Measurements from ENCODE around the gene EMILIN2.
"Not testable (repeated sequence)": the region's sequence is repeated elsewhere in the genome, so short reads cannot be mapped to it uniquely, and the experiment has no call there.

DNA sequence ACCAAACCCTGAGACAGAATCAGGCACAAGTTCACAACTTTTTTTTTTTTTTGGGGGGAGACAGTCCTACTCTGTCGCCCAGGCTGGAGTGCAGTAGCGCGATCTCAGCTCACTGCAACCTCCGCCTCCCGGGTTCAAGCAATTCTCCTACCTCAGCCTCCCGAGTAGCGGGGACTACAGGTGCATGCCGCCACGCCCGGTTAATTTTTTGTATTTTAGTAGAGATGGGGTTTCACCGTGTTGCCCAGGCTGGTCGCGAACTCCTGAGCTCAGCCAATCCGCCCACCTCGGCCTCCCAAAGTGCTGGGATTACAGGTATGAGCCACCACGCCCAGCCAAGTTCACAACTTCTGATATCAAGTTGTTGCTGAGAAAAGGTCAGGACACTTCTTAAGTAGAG, 68.7 kb downstream of the EMILIN2 start:
- TF ChIP-seq, protein P1, sequence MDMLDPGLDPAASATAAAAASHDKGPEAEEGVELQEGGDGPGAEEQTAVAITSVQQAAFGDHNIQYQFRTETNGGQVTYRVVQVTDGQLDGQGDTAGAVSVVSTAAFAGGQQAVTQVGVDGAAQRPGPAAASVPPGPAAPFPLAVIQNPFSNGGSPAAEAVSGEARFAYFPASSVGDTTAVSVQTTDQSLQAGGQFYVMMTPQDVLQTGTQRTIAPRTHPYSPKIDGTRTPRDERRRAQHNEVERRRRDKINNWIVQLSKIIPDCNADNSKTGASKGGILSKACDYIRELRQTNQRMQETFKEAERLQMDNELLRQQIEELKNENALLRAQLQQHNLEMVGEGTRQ (IDR thresholded peaks at IDR 0.05): not testable (repeated sequence)
- not testable (repeated sequence) for TF ChIP-seq RAD21 (conservative IDR thresholded peaks at IDR 0.05 in 1 of 2, IDR thresholded peaks at IDR 0.05 in 1 of 2); CHD2 (IDR thresholded peaks at IDR 0.05; ENCODE audit: low read length, partially characterized antibody); ESRRA (IDR thresholded peaks at IDR 0.05; ENCODE audit: borderline replicate concordance, low read length)
- TF ChIP-seq, protein P2, sequence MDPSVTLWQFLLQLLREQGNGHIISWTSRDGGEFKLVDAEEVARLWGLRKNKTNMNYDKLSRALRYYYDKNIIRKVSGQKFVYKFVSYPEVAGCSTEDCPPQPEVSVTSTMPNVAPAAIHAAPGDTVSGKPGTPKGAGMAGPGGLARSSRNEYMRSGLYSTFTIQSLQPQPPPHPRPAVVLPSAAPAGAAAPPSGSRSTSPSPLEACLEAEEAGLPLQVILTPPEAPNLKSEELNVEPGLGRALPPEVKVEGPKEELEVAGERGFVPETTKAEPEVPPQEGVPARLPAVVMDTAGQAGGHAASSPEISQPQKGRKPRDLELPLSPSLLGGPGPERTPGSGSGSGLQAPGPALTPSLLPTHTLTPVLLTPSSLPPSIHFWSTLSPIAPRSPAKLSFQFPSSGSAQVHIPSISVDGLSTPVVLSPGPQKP (IDR thresholded peaks at IDR 0.05; ENCODE audit: low read depth, low read length): not testable (repeated sequence)
- TF ChIP-seq, protein P3, sequence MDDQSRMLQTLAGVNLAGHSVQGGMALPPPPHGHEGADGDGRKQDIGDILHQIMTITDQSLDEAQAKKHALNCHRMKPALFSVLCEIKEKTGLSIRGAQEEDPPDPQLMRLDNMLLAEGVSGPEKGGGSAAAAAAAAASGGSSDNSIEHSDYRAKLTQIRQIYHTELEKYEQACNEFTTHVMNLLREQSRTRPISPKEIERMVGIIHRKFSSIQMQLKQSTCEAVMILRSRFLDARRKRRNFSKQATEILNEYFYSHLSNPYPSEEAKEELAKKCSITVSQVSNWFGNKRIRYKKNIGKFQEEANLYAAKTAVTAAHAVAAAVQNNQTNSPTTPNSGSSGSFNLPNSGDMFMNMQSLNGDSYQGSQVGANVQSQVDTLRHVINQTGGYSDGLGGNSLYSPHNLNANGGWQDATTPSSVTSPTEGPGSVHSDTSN (IDR thresholded peaks at IDR 0.05): not testable (repeated sequence)
